T-helper 17 cell (primary cell): ENCODE data around the gene PCGF3. TPM values are rescaled to one million over a fixed set of nuclear protein-coding genes. Genes with fewer than 3 reads are reported as not detected.
"Not testable (repeated sequence)": the region's sequence is repeated elsewhere in the genome, so short reads cannot be mapped to it uniquely, and the experiment has no call there.

Experiments
- ATAC-seq: fragments of 150-1000 bp; cut with Tn5 transposase; 2 replicates; pipeline ENCODE4 v1.10.0; 2021; ENCODE audit warnings: mild to moderate bottlenecking, moderate library complexity
- DNase-seq, 3 donors: peaks; one replicate each; pipeline versions ENCODE4 v3.0.0 to v3.0.0-alpha.2; 2020 to 2021
- H3K9me3 ChIP-seq: one replicate; pipeline ENCODE4 v1.7.0; 2013; ENCODE audit warnings: low read length, mild to moderate bottlenecking; ENCODE audit not compliant: control insufficient read depth, poor library complexity, severe bottlenecking
- H3K27ac Mint-ChIP-seq: one replicate; pipeline ENCODE4 v1.8.0; 2022; ENCODE audit warnings: mild to moderate bottlenecking, moderate library complexity, mixed read lengths
- H3K27me3 Mint-ChIP-seq: one replicate; pipeline ENCODE4 v1.8.0; 2022; ENCODE audit warnings: mixed read lengths
- H3K36me3 Mint-ChIP-seq: one replicate; pipeline ENCODE4 v1.8.0; 2022; ENCODE audit warnings: low read depth, mixed read lengths
- H3K4me1 Mint-ChIP-seq: one replicate; pipeline ENCODE4 v1.8.0; 2022; ENCODE audit warnings: mild to moderate bottlenecking, mixed read lengths
- H3K4me3 Mint-ChIP-seq: one replicate; pipeline ENCODE4 v1.8.0; 2022; ENCODE audit warnings: mild to moderate bottlenecking, moderate library complexity, mixed read lengths
- total RNA-seq, 4 donors: library from RNA in 2 of 4; stranded (reverse) in 2 of 4; gene quantifications; one replicate each; pipeline ENCODE4 v1.2.3 and lab custom pipeline; 2022 to 2026

PCGF3 gene
- total RNA-seq, 2 donors from 2014 or later = 31.3 to 38.0 TPM

GRCh38 chr4:792626-793092, 87.0 kb downstream of the PCGF3 start:
- peaks cover 21% of the 10 kb centered on the region for H3K27me3 Mint-ChIP-seq
- H3K4me3 Mint-ChIP-seq = peak overlapping the region; percentile 93
- H3K36me3 Mint-ChIP-seq = peaks cover 4% of the 10 kb centered on the region
- peaks cover 23% of the 10 kb centered on the region for H3K4me1 Mint-ChIP-seq
- DNase-seq (peak in 1 of 3 donors; percentile 35), ATAC-seq (peak; percentile 80)
- peak overlapping the region; percentile 73 for H3K27ac Mint-ChIP-seq
- H3K9me3 ChIP-seq = no peaks in the 10 kb centered on the region

- peak overlapping the region; percentile 93 for H3K4me3 Mint-ChIP-seq
- DNase-seq = no peak
- ATAC-seq = no peak
- peak overlapping the region; percentile 73 for H3K27ac Mint-ChIP-seq
- peaks cover 4% of the 10 kb centered on the region for H3K36me3 Mint-ChIP-seq
- peaks cover 24% of the 10 kb centered on the region for H3K4me1 Mint-ChIP-seq
- H3K9me3 ChIP-seq = no peaks in the 10 kb centered on the region
- H3K27me3 Mint-ChIP-seq = peaks cover 20% of the 10 kb centered on the region
These were observed 87.6 kb downstream of the PCGF3 start for GRCh38 chr4:793093-793861.

- ATAC-seq (no peak), DNase-seq (no peak)
- Mint-ChIP-seq H3K27ac (no peak overlapping the region), H3K36me3 (peaks cover 4% of the 10 kb centered on the region), H3K27me3 (peaks cover 20% of the 10 kb centered on the region), H3K4me3 (peak overlapping the region; percentile 71), H3K4me1 (peaks cover 31% of the 10 kb centered on the region)
- H3K9me3 ChIP-seq = no peaks in the 10 kb centered on the region
These were observed 88.4 kb downstream of the PCGF3 start for GRCh38 chr4:793941-794621.

- Mint-ChIP-seq H3K36me3 (peaks cover 4% of the 10 kb centered on the region), H3K4me1 (peaks cover 37% of the 10 kb centered on the region), H3K27ac (no peak overlapping the region), H3K4me3 (peak overlapping the region; percentile 71), H3K27me3 (peaks cover 20% of the 10 kb centered on the region)
- H3K9me3 ChIP-seq = no peaks in the 10 kb centered on the region
- no peak for ATAC-seq
- DNase-seq = no peak
These were observed 89.5 kb downstream of the PCGF3 start for GRCh38 chr4:794900-795725.

GRCh38 chr4:795726-796119, 90.1 kb downstream of the PCGF3 start:
- peaks cover 3% of the 10 kb centered on the region for H3K36me3 Mint-ChIP-seq
- H3K4me3 Mint-ChIP-seq = peak overlapping the region; percentile 9
- no peaks in the 10 kb centered on the region for H3K9me3 ChIP-seq
- H3K27me3 Mint-ChIP-seq = peaks cover 20% of the 10 kb centered on the region
- peaks cover 36% of the 10 kb centered on the region for H3K4me1 Mint-ChIP-seq
- ATAC-seq (no peak), DNase-seq (no peak)
- no peak overlapping the region for H3K27ac Mint-ChIP-seq

- H3K36me3 Mint-ChIP-seq = peaks cover 2% of the 10 kb centered on the region
- H3K4me1 Mint-ChIP-seq = peaks cover 34% of the 10 kb centered on the region
- peaks cover 20% of the 10 kb centered on the region for H3K27me3 Mint-ChIP-seq
- ATAC-seq (no peak), DNase-seq (no peak)
- no peak overlapping the region for H3K27ac Mint-ChIP-seq
- no peaks in the 10 kb centered on the region for H3K9me3 ChIP-seq
- H3K4me3 Mint-ChIP-seq = peak overlapping the region; percentile 72
These were observed 90.6 kb downstream of the PCGF3 start for GRCh38 chr4:796206-796605.

- H3K9me3 ChIP-seq = no peaks in the 10 kb centered on the region
- peaks cover 20% of the 10 kb centered on the region for H3K27me3 Mint-ChIP-seq
- H3K4me3 Mint-ChIP-seq = no peak overlapping the region
- no peak overlapping the region for H3K27ac Mint-ChIP-seq
- peaks cover 34% of the 10 kb centered on the region for H3K4me1 Mint-ChIP-seq
- peaks cover 2% of the 10 kb centered on the region for H3K36me3 Mint-ChIP-seq
- no peak for DNase-seq
- ATAC-seq = no peak
These were observed 91.4 kb downstream of the PCGF3 start for GRCh38 chr4:797066-797465.

- H3K9me3 ChIP-seq = no peaks in the 10 kb centered on the region
- DNase-seq (no peak), ATAC-seq (no peak)
- no peaks in the 10 kb centered on the region for H3K36me3 Mint-ChIP-seq
- H3K27me3 Mint-ChIP-seq = peaks cover 5% of the 10 kb centered on the region
- H3K4me1 Mint-ChIP-seq = peaks cover 15% of the 10 kb centered on the region
- no peak overlapping the region for H3K27ac Mint-ChIP-seq
- no peak overlapping the region for H3K4me3 Mint-ChIP-seq
These were observed 95.9 kb downstream of the PCGF3 start for GRCh38 chr4:801436-802124.

GRCh38 chr4:803884-804283, 98.3 kb downstream of the PCGF3 start:
- peaks cover 5% of the 10 kb centered on the region for H3K27me3 Mint-ChIP-seq
- no peak overlapping the region for H3K4me3 Mint-ChIP-seq
- ATAC-seq = no peak

GRCh38 chr4:804804-805203, 99.2 kb downstream of the PCGF3 start:
- ATAC-seq (no peak), DNase-seq (no peak)
- no peak overlapping the region for H3K27ac Mint-ChIP-seq
- H3K4me1 Mint-ChIP-seq = peaks cover 4% of the 10 kb centered on the region
- H3K9me3 ChIP-seq = no peaks in the 10 kb centered on the region
- no peaks in the 10 kb centered on the region for H3K36me3 Mint-ChIP-seq
- no peak overlapping the region for H3K4me3 Mint-ChIP-seq
- H3K27me3 Mint-ChIP-seq = peaks cover 5% of the 10 kb centered on the region

More at GRCh38 chr4:803884-804283, 98.3 kb downstream of the PCGF3 start:
- Mint-ChIP-seq H3K4me1 (peaks cover 9% of the 10 kb centered on the region), H3K36me3 (no peaks in the 10 kb centered on the region), H3K27ac (no peak overlapping the region)
- no peaks in the 10 kb centered on the region for H3K9me3 ChIP-seq
- DNase-seq = no peak

GRCh38 chr4:806979-807378, 101.3 kb downstream of the PCGF3 start:
- H3K36me3 Mint-ChIP-seq, ATAC-seq, DNase-seq, H3K4me3 Mint-ChIP-seq, H3K27ac Mint-ChIP-seq, H3K4me1 Mint-ChIP-seq, H3K9me3 ChIP-seq: not testable (repeated sequence)
- peaks cover 20% of the 10 kb centered on the region for H3K27me3 Mint-ChIP-seq

GRCh38 chr4:807792-808191, 102.2 kb downstream of the PCGF3 start:
- no peak overlapping the region for H3K4me3 Mint-ChIP-seq
- peaks cover 28% of the 10 kb centered on the region for H3K27me3 Mint-ChIP-seq
- H3K36me3 Mint-ChIP-seq = no peaks in the 10 kb centered on the region
- H3K4me1 Mint-ChIP-seq = no peaks in the 10 kb centered on the region
- H3K27ac Mint-ChIP-seq = no peak overlapping the region
- no peak for DNase-seq
- no peaks in the 10 kb centered on the region for H3K9me3 ChIP-seq
- ATAC-seq = no peak
